H9 (cell line): ENCODE results near the gene BBC3. TPM values are rescaled to one million over a fixed set of nuclear protein-coding genes. Genes with fewer than 3 reads are reported as not detected.
A peak's percentile ranks its signal among the peaks of the same experiment; 100 is the strongest.

Experiments used
- DNase-seq: peaks from one replicate; pipeline ENCODE4 v3.0.0-alpha.2; 2017
- H2AFZ ChIP-seq: one replicate; pipeline ENCODE4 v1.6.1; 2013; ENCODE audit warnings: mild to moderate bottlenecking, low read length, control low read depth, moderate library complexity
- H2AK5ac ChIP-seq: 2 replicates; pipeline ENCODE4 v1.6.1; 2013; ENCODE audit warnings: low read length, control low read depth, mixed read lengths; ENCODE audit not compliant: insufficient read length
- H2BK120ac ChIP-seq: one replicate; pipeline ENCODE4 v1.6.1; 2013; ENCODE audit warnings: low read depth, mild to moderate bottlenecking, low read length, control low read depth, inconsistent platforms; ENCODE audit not compliant: poor library complexity, severe bottlenecking
- H2BK12ac ChIP-seq: 2 replicates; pipeline ENCODE4 v1.6.1; 2013; ENCODE audit warnings: low read length, control low read depth, mixed read lengths, low read depth; ENCODE audit not compliant: insufficient read length
- H2BK15ac ChIP-seq: 2 replicates; pipeline ENCODE4 v1.6.1; 2013; ENCODE audit warnings: low read depth, low read length, control low read depth
- H2BK20ac ChIP-seq: one replicate; pipeline ENCODE4 v1.6.1; 2013; ENCODE audit warnings: low read depth, mild to moderate bottlenecking, low read length, control low read depth, inconsistent platforms; ENCODE audit not compliant: poor library complexity, severe bottlenecking
- H2BK5ac ChIP-seq: 2 replicates; pipeline ENCODE4 v1.6.1; 2013; ENCODE audit warnings: low read length, control low read depth, mixed read lengths; ENCODE audit not compliant: insufficient read length
- H3K14ac ChIP-seq: 2 replicates; pipeline ENCODE4 v1.6.1; 2013; ENCODE audit warnings: low read length, control low read depth; ENCODE audit not compliant: insufficient read depth
- H3K18ac ChIP-seq: 2 replicates; pipeline ENCODE4 v1.6.1; 2013; ENCODE audit warnings: low read depth, mild to moderate bottlenecking, mixed read lengths, low read length, control low read depth; ENCODE audit not compliant: insufficient read length
- H3K23ac ChIP-seq: 2 replicates; pipeline ENCODE4 v1.6.1; 2013; ENCODE audit warnings: low read length, control low read depth, mixed read lengths, low read depth; ENCODE audit not compliant: insufficient read length
- H3K23me2 ChIP-seq: 2 replicates; pipeline ENCODE4 v1.6.1; 2013; ENCODE audit warnings: low read depth, mild to moderate bottlenecking, mixed read lengths, low read length, control low read depth; ENCODE audit not compliant: insufficient read length, poor library complexity, severe bottlenecking
- H3K27ac ChIP-seq: 2 replicates; pipeline ENCODE4 v1.5.1; 2013; ENCODE audit warnings: low read length, control low read depth, mixed read lengths, low read depth; ENCODE audit not compliant: insufficient read length
- H3K27me3 ChIP-seq: 2 replicates; pipeline ENCODE4 v1.6.1; 2013; ENCODE audit warnings: low read length, control low read depth, inconsistent platforms; ENCODE audit not compliant: insufficient read depth
- H3K4ac ChIP-seq: 2 replicates; pipeline ENCODE4 v1.6.1; 2013; ENCODE audit warnings: low read depth, mild to moderate bottlenecking, control low read depth, inconsistent platforms, low read length, moderate library complexity
- H3K4me1 ChIP-seq: 2 replicates; pipeline ENCODE4 v1.6.1; 2013; ENCODE audit warnings: low read length, control low read depth, inconsistent platforms; ENCODE audit not compliant: insufficient read depth
- H3K4me2 ChIP-seq: 2 replicates; pipeline ENCODE4 v1.6.1; 2013; ENCODE audit warnings: low read length, control low read depth, mixed read lengths; ENCODE audit not compliant: insufficient read length, insufficient read depth
- H3K56ac ChIP-seq: 2 replicates; pipeline ENCODE4 v1.6.1; 2013; ENCODE audit warnings: low read depth, mild to moderate bottlenecking, mixed read lengths, low read length, control low read depth; ENCODE audit not compliant: insufficient read length
- H3K79me1 ChIP-seq: 2 replicates; pipeline ENCODE4 v1.6.1; 2013; ENCODE audit warnings: low read depth, mild to moderate bottlenecking, moderate library complexity, low read length, control low read depth, inconsistent platforms; ENCODE audit not compliant: insufficient read depth, poor library complexity, severe bottlenecking
- H3K79me2 ChIP-seq: 2 replicates; pipeline ENCODE4 v1.6.1; 2013; ENCODE audit warnings: low read length, control low read depth, inconsistent platforms; ENCODE audit not compliant: insufficient read depth
- H3K9ac ChIP-seq: 2 replicates; pipeline ENCODE4 v1.6.1; 2013; ENCODE audit warnings: low read length, control low read depth, mixed read lengths; ENCODE audit not compliant: insufficient read length; ENCODE audit errors: extremely low read depth
- H3K9me3 ChIP-seq: one replicate; pipeline ENCODE4 v1.6.1; 2013; ENCODE audit warnings: low read depth, low read length, inconsistent platforms; ENCODE audit not compliant: control insufficient read depth
- H3T11ph ChIP-seq: one replicate; pipeline ENCODE4 v1.6.1; 2013; ENCODE audit warnings: mild to moderate bottlenecking, low read length, control low read depth, inconsistent platforms
- H4K20me1 ChIP-seq: one replicate; pipeline ENCODE4 v1.6.1; 2013; ENCODE audit not compliant: control insufficient read depth, insufficient read length, insufficient read depth
- H4K5ac ChIP-seq: 2 replicates; pipeline ENCODE4 v1.6.1; 2013; ENCODE audit warnings: low read depth, mild to moderate bottlenecking, mixed read lengths, low read length, control low read depth; ENCODE audit not compliant: insufficient read length
- H4K8ac ChIP-seq: replicated peaks from 2 replicates; pipeline ENCODE4 v1.6.1; 2013; ENCODE audit warnings: low read length, control low read depth, mixed read lengths, low read depth; ENCODE audit not compliant: insufficient read length
- H4K91ac ChIP-seq: 2 replicates; pipeline ENCODE4 v1.6.1; 2013; ENCODE audit warnings: low read depth, mild to moderate bottlenecking, moderate library complexity, mixed read lengths, low read length, control low read depth; ENCODE audit not compliant: insufficient read length
- H3K27ac Mint-ChIP-seq, 3 experiments: 2 replicates in 2 of 3; 3 replicates in 1 of 3; pipeline ENCODE4 v1.8.0; 2020 to 2021; ENCODE audit warnings: mixed read lengths in 3 of 3, mild to moderate bottlenecking in 1 of 3, moderate library complexity in 1 of 3
- H3K27me3 Mint-ChIP-seq: 2 replicates; pipeline ENCODE4 v1.8.0; 2021; ENCODE audit warnings: low read depth, mild to moderate bottlenecking, moderate library complexity, mixed read lengths
- H3K36me3 Mint-ChIP-seq, 3 experiments: 2 replicates in 2 of 3; 3 replicates in 1 of 3; pipeline ENCODE4 v1.8.0; 2020 to 2021; ENCODE audit warnings: low read depth in 3 of 3, mixed read lengths in 3 of 3; ENCODE audit not compliant: insufficient read depth in 1 of 3
- H3K4me1 Mint-ChIP-seq, 2 experiments: 2 replicates each; pipeline ENCODE4 v1.8.0; 2020; ENCODE audit warnings: mixed read lengths in 2 of 2
- H3K4me3 Mint-ChIP-seq, 2 experiments: 2 replicates in 1 of 2; 3 replicates in 1 of 2; pipeline ENCODE4 v1.8.0; 2020 to 2021; ENCODE audit warnings: mild to moderate bottlenecking in 2 of 2, mixed read lengths in 2 of 2, moderate library complexity in 1 of 2
- H3K9me3 Mint-ChIP-seq, 2 experiments: 2 replicates in 1 of 2; 3 replicates in 1 of 2; pipeline ENCODE4 v1.8.0; 2020; ENCODE audit warnings: mild to moderate bottlenecking in 2 of 2, mixed read lengths in 2 of 2, moderate library complexity in 1 of 2
- WGBS: extraction: QIAGEN DNeasy Blood & Tissue Kit; methylation state at CpG from one replicate; pipeline ENCODE4 v1.1.7; 2013; ENCODE audit warnings: missing lambda C conversion rate, low lambda C conversion rate, mixed read lengths; ENCODE audit not compliant: insufficient read length; ENCODE audit errors: extremely low coverage; 5-methylcytosine and 5-hydroxymethylcytosine counted together
- total RNA-seq: library from RNA; stranded (reverse); gene quantifications from 2 replicates; pipeline ENCODE4 v1.2.1, GENCODE V29; 2021
- TF ChIP-seq, protein P1 (sequence below): fragments of 200-600 bp; sonication (generic); conservative IDR thresholded peaks from 3 replicates; pipeline ENCODE4 v1.8.0; 2021; ENCODE audit warnings: antibody characterized with exemption, mild to moderate bottlenecking

BBC3 gene
- total RNA-seq, 1 experiment from 2014 or later, result 23.2 TPM

GRCh38 chr19:47271949-47272348 lies 41.0 kb upstream of the BBC3 start:
- Mint-ChIP-seq H3K9me3 (no peaks in the 10 kb centered on the region), H3K27me3 (peaks cover 13% of the 10 kb centered on the region), H3K36me3 (peaks cover 16 to 41% (median 38%) of the 10 kb centered on the region in 3 experiments), H3K4me3 (peak overlapping the region in 1 of 2 experiments; percentile 93; a peak in 4 of 5 replicates), H3K4me1 (peaks cover 22 to 27% of the 10 kb centered on the region in 2 experiments), H3K27ac (peak overlapping the region in 2 of 3 experiments; percentile 28 to 57; a peak in 3 of 7 replicates)
- Histone ChIP-seq H3K9me3 (no peaks in the 10 kb centered on the region), H3K79me1 (no peaks in the 10 kb centered on the region), H3K9ac (no peak overlapping the region), H3K23ac (no peak overlapping the region), H2BK15ac (no peak overlapping the region), H3K79me2 (no peaks in the 10 kb centered on the region), H4K5ac (no peak overlapping the region), H3T11ph (no peak overlapping the region), H3K4me1 (peaks cover 5% of the 10 kb centered on the region), H3K56ac (no peak overlapping the region), H2BK20ac (no peak overlapping the region), H4K8ac (no peak overlapping the region), H2BK12ac (no peak overlapping the region), H2BK5ac (no peak overlapping the region), H3K23me2 (peaks cover 17% of the 10 kb centered on the region), H4K20me1 (no peaks in the 10 kb centered on the region), H3K27me3 (no peaks in the 10 kb centered on the region), H3K18ac (no peak overlapping the region), H3K14ac (no peak overlapping the region), H2AK5ac (no peak overlapping the region), H4K91ac (no peak overlapping the region), H3K4me2 (no peak overlapping the region), H3K4ac (no peak overlapping the region), H2BK120ac (no peak overlapping the region), H2AFZ (no peak overlapping the region), H3K27ac (no peak overlapping the region)
- TF ChIP-seq, protein P1, sequence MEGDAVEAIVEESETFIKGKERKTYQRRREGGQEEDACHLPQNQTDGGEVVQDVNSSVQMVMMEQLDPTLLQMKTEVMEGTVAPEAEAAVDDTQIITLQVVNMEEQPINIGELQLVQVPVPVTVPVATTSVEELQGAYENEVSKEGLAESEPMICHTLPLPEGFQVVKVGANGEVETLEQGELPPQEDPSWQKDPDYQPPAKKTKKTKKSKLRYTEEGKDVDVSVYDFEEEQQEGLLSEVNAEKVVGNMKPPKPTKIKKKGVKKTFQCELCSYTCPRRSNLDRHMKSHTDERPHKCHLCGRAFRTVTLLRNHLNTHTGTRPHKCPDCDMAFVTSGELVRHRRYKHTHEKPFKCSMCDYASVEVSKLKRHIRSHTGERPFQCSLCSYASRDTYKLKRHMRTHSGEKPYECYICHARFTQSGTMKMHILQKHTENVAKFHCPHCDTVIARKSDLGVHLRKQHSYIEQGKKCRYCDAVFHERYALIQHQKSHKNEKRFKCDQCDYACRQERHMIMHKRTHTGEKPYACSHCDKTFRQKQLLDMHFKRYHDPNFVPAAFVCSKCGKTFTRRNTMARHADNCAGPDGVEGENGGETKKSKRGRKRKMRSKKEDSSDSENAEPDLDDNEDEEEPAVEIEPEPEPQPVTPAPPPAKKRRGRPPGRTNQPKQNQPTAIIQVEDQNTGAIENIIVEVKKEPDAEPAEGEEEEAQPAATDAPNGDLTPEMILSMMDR, result no peak
- no CpG with 5 or more reads among the region's 6 CpGs for WGBS
- DNase-seq, result no peak
